OCI-LY3 (cell line): ENCODE results near the gene CYP2C8.

Source experiments
- CTCF ChIP-seq: fragments of 200-600, 300-600 bp; sonication (generic); IDR thresholded peaks from 2 replicates; pipeline ENCODE4 v1.5.1; 2014; ENCODE audit warnings: antibody characterized with exemption, low read length, low read depth
- EZH2phosphoT487 ChIP-seq: fragments of 200-600 bp; shearing (Covaris generic); IDR thresholded peaks from 2 replicates; pipeline ENCODE4 v1.6.1; 2018; ENCODE audit warnings: antibody characterized with exemption, mixed run types, low read depth

- no peak for TF ChIP-seq EZH2phosphoT487
- TF ChIP-seq CTCF: no peak
These were observed 34.9 kb downstream of the CYP2C8 start for GRCh38 chr10:95034401-95034800.
